Measurements from ENCODE around the gene THNSL1.

THNSL1 gene

GRCh38 chr10:25050402-25050801 lies 34.0 kb downstream of the THNSL1 start:
- in situ Hi-C loops (cut with MboI; ENCODE audit: low sequenced_read_pairs) = no loop called here

DNA sequence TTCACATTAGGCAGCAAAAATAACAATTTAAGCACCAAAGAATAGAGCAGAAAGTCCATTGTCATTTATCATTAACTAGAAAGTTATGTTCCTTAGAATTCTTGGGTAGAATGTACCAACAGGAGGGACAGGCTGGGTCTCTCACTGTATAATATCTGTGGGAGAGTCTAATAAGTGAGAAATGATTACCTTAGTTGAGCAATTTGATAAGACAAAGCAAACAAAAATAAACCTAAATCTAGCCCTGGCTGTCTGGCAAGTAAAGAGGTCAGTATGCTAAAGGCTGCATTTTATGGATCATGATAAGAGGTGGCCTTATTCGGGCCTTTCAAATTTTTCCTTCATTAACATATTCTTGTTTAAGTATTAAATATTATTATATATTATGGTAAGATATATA lies 35.6 kb downstream of the THNSL1 start:
- in situ Hi-C loops (cut with MboI; ENCODE audit: low sequenced_read_pairs) = no loop called here

DNA sequence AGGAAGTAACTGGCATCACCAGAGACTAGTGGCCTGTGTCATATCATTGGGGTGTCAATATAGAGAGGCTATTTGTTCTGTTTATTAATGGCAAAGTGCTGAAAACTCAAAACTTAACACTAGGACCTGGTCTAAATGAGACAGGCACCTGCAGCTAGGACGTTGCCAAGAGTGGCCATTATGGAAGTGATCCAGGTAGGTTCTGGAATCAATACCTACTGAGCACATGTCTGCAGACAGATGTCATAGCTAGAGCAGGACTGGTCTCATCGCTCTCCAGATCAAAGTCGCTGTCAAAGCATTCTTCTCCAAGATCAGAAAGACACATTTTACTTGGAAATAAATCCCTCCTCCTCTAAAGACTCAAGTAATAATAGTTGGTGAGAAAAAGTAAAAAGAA lies 40.3 kb downstream of the THNSL1 start:
- in situ Hi-C loops (cut with MboI; ENCODE audit: low sequenced_read_pairs) = no loop called here

GRCh38 chr10:25057886-25058285 lies 41.5 kb downstream of the THNSL1 start:
- in situ Hi-C loops (cut with MboI; ENCODE audit: low sequenced_read_pairs) = no loop called here

DNA sequence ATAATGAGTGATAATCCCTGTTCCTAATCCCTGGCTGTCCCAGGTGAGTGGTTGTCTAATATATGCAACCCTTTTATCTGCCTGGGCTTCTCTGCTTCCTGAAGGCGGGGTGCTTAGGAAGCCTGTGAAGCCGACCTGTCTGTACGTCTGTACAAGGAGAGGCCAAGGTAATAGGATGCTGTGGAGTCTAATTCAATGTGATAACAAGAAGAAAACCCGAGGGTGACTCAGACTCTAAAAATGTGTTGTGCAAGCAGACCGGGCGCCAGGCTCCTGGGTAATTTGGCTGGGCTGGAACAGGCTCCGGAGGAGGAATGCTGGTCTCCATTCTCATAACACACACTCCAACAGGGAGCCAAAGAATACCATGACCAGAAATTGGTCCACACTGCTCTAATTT lies 43.6 kb downstream of the THNSL1 start:
- in situ Hi-C loops (cut with MboI; ENCODE audit: low sequenced_read_pairs) = no loop called here

DNA sequence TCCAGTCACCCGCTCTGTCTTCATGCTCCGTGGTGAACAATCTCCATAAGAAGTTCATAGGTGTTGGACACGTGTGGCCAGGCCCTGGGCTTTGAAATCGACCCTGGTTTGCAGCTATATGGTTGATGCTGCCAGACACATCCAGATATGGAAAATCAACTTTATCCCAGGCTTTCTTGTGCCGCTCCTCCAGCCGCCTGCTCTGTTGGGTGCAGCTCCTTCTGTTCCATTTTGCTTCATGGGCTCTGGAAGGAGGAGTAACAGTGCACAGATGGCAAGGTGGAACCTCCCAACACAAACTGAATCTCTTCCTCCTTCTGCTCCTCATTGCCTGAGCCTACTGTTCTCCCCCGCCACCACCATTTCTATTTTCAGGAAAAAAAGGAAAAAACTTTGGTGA lies 44.7 kb downstream of the THNSL1 start:
- in situ Hi-C loops (cut with MboI; ENCODE audit: low sequenced_read_pairs) = no loop called here

- in situ Hi-C loops (cut with MboI; ENCODE audit: low sequenced_read_pairs) = no loop called here
Observed at GRCh38 chr10:25061711-25062449, 45.5 kb downstream of the THNSL1 start.

DNA sequence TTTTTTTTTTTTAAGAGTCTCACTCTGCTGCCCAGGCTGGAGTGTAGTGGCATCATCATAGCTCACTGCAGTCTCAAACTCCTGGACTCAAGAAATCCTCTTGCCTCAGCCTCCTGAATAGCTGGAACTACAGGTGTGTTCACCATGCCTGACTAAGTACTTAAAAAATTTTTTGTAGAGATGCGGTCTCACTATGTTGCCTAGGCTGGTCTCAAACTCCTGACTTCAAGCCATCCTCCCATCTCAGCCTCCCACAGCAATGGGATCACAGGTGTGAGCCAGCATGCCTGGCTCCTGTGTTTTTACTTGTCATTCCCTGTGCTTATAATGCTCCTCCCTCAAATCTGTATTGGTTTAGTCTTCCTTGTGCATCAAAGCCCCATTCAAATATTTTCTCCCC lies 46.7 kb downstream of the THNSL1 start:
- in situ Hi-C loops (cut with MboI; ENCODE audit: low sequenced_read_pairs) = no loop called here

DNA sequence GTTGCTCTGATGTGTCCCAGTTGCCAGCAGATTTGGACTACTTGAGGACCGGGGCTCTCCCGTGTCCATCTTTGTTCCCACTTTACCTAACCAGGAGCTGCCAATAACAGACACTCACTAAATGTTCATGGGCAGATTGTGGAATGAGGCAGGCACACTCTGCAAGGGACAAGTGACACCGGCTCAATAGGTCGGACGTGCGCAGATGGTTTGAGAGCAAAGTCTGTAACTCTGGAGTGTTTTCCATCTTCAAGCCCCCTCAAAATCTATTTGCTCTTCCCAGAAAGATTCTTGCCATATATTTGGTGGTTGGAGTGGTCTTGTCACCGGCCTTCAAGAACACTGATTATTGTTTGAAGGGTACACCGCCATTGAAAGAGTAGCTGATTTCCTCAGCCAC lies 47.2 kb downstream of the THNSL1 start:
- in situ Hi-C loops (cut with MboI; ENCODE audit: low sequenced_read_pairs) = no loop called here

- in situ Hi-C loops (cut with MboI; ENCODE audit: low sequenced_read_pairs) = no loop called here
Observed at GRCh38 chr10:25064401-25064800, 48.0 kb downstream of the THNSL1 start.

DNA sequence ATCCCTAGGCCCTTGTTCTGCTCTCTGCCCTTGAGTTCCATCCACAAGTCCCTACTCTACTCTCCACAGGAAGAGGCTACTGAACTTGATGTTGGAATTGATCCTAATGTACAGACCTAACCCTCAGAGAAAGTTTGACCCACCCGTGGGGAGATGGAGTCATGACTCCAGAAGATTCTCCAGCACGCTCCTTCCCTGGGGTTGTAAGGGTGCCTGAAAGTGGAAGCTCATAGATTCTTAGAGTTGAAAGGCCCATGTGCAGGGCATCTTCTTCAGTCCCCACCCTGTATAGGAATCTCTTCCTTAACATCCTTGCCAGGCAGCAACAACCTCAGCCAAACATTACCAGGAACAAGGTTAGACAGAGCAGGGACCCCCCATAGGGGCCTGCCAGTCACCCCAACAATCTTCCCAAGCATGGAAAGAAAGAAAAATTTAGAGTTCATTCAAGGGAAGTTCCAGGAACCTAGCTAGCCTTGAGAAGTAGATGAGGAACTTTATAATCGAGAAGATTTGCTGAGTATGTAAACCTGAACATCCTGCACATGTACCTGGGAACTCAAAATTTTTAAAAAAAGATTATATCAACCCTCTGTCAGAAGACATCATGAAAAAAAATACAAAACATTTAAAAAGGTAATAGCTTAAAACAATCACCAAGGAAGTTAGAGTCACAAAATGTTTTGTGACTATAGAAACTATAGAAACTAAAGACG lies 49.5 kb downstream of the THNSL1 start:
- in situ Hi-C loops (cut with MboI; ENCODE audit: low sequenced_read_pairs) = no loop called here

DNA sequence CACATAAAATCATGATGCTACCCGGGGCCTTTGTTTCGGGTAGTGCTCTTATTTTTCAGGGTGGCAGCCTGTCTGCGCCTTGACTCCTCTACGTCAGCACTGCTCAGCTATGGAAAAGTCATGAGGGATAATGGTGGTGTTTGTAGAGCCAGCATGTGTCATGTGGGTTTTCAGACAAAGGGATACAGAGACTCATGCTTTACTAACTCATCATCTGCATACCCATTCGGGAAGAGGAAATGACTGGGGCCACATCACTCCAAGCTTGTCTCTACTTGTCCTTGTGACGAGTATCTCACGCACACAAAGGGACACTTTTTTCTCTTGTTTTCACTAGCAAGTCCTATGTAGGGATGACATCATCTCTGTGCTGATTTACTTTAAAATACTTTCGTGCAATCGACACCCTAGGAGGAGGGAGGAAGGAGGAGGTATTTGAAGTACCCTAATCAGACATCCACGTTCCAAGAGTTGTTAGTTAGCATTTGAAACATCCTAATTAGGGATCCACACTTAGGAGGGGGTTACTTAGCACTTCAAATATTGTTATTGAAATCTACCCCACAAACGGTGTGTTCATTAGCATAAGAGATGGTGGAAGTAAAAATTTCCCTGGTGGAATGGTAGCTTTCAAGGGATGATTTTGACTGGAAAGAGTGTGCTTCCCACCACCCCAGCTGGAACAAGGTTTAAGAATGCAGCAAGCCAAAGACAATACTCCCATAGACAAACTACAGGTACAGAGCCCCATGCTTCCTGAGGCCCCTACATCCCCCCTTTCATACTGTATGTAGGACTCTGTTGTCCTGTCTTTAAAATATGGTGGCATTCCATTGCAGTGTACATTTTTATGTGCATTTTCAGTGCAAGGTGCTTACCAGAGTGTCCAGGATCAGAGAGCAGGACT lies 52.0 kb downstream of the THNSL1 start:
- in situ Hi-C loops (cut with MboI; ENCODE audit: low sequenced_read_pairs) = no loop called here

GRCh38 chr10:25071227-25071626 lies 54.8 kb downstream of the THNSL1 start:
- in situ Hi-C loops (cut with MboI; ENCODE audit: low sequenced_read_pairs) = no loop called here

GRCh38 chr10:25072786-25073185 lies 56.4 kb downstream of the THNSL1 start:
- in situ Hi-C loops (cut with MboI; ENCODE audit: low sequenced_read_pairs) = no loop called here

GRCh38 chr10:25075825-25076224 lies 59.4 kb downstream of the THNSL1 start:
- in situ Hi-C loops (cut with MboI; ENCODE audit: low sequenced_read_pairs) = no loop called here

All from hTERT RPE-1 (cell line).